Erythroblast (primary cell): Measurements from ENCODE around the gene ETV1.

ENCODE experiments used
- GATA1 ChIP-seq: IDR thresholded peaks from 2 replicates; pipeline ENCODE4 v1.6.1; 2011; ENCODE audit warnings: low read depth, mild to moderate bottlenecking, control low read depth, low read length, moderate library complexity
- POLR2A ChIP-seq: IDR thresholded peaks from 2 replicates; pipeline ENCODE4 v1.6.1; 2011; ENCODE audit warnings: mild to moderate bottlenecking, low read length

DNA sequence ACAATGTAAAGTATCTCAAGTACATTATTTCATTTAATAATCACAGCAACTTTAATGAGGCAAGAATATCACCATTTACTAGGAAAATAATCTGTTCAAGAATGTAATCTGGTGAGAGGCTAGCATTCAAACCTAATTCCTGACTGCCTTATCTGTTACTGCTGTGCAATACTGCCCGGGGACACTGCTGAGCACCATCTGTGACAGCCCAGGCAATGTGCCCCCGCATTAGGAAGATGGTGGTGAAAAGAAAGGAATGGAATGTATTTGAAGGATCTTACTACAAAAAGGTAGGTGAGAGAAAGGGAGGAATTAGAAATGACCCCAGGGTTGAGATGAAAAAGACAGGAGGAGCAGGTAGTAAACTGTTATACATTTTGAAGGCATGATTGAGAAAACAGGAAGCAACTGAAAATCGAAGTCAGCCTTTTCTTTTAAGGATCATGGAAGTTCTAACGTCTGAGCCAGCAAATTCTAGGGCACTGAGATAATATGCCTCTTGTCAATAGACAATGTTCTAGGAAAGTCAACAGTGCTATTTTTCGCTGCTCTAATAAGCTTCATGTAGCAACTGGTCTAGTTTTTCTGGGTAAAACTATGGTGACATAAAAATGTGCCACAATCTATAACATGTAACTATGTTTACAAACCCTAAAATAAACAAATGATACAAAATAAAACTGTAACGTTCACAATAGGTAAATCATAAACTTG lies 90.4 kb downstream of the ETV1 start:
- no peak for TF ChIP-seq POLR2A
- no peak for TF ChIP-seq GATA1
